Activated T-helper 1 cell treated with anti-CD3 and anti-CD28 coated beads, Interleukin-12 subunit alpha, Interleukin-12 subunit beta, Interleukin-2, Interleukin-4 antibody, amounts not matched to agents 30 ng/mL and 10 ng/mL and 1 ng/mL, durations not matched to agents 14 hours and 24 hours and 36 hours (primary cell): ENCODE results near the gene FRMD4A. TPM values are rescaled to one million over a fixed set of nuclear protein-coding genes. Genes with fewer than 3 reads are reported as not detected.
"Not testable (repeated sequence)": the region's sequence is repeated elsewhere in the genome, so short reads cannot be mapped to it uniquely, and the experiment has no call there.

ENCODE experiments used
- DNase-seq: peaks from one replicate; pipeline ENCODE4 v3.0.0; 2021; ENCODE audit warnings: low spot score
- H3K27ac Mint-ChIP-seq: one replicate; pipeline ENCODE4 v1.8.0; 2021; ENCODE audit warnings: mild to moderate bottlenecking, mixed read lengths
- H3K27me3 Mint-ChIP-seq: one replicate; pipeline ENCODE4 v1.8.0; 2022; ENCODE audit warnings: mild to moderate bottlenecking, moderate library complexity, mixed read lengths; ENCODE audit not compliant: insufficient read depth
- H3K36me3 Mint-ChIP-seq: one replicate; pipeline ENCODE4 v1.8.0; 2021; ENCODE audit warnings: low read depth, mixed read lengths
- H3K4me1 Mint-ChIP-seq: one replicate; pipeline ENCODE4 v1.8.0; 2021; ENCODE audit warnings: low read depth, mixed read lengths
- H3K4me3 Mint-ChIP-seq: one replicate; pipeline ENCODE4 v1.8.0; 2021; ENCODE audit warnings: mild to moderate bottlenecking, moderate library complexity, mixed read lengths
- H3K9me3 Mint-ChIP-seq: one replicate; pipeline ENCODE4 v1.8.0; 2021; ENCODE audit warnings: mixed read lengths
- intact Hi-C: fragments of 100-400 bp; cut with micrococcal nuclease; formaldehyde crosslinking; loops from one replicate; pipeline ENCODE4 v1.15.1; 2024
- total RNA-seq: library from RNA; stranded (reverse); gene quantifications from 2 replicates; pipeline ENCODE4 v1.2.3, GENCODE V29; 2022

Gene FRMD4A
- total RNA-seq, 1 donor from 2014 or later: 0.31 TPM

GRCh38 chr10:13779748-13780147, 551.0 kb downstream of the FRMD4A start:
- no peak overlapping the region for H3K27ac Mint-ChIP-seq
- intact Hi-C loops: loop anchor here (10.0 kb wide), 2 partner anchors 885 to 1065 kb away; no protein-coding TSS in a partner anchor
- peaks cover 14% of the 10 kb centered on the region for H3K4me1 Mint-ChIP-seq
- H3K9me3 Mint-ChIP-seq: no peaks in the 10 kb centered on the region
- no peak for DNase-seq
- no peak overlapping the region for H3K4me3 Mint-ChIP-seq
- peaks cover 13% of the 10 kb centered on the region for H3K27me3 Mint-ChIP-seq
- no peaks in the 10 kb centered on the region for H3K36me3 Mint-ChIP-seq

DNA sequence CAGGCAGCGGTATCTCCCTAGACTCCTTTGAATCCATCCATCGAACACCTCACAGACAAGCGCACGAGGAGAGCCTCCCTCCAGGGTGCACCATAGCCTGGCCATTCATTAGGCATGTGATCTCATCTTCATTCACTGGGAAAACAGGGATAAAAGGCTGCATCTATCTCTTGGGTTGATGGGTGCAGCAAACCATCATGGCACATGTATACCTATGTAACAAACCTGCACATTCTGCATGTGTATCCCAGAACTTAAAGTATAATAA, 552.1 kb downstream of the FRMD4A start:
- H3K27me3 Mint-ChIP-seq: peaks cover 14% of the 10 kb centered on the region
- not testable (repeated sequence) for H3K9me3 Mint-ChIP-seq, H3K4me1 Mint-ChIP-seq, H3K36me3 Mint-ChIP-seq, DNase-seq, H3K27ac Mint-ChIP-seq, H3K4me3 Mint-ChIP-seq
- intact Hi-C loops: loop anchor here (1.0 kb wide), 3 partner anchors 118 to 406 kb away; partner anchors contain the start of gene PRPF18

GRCh38 chr10:13776861-13777311, 553.8 kb downstream of the FRMD4A start:
- intact Hi-C loops: no loop called here
- Mint-ChIP-seq H3K9me3 (no peaks in the 10 kb centered on the region), H3K36me3 (no peaks in the 10 kb centered on the region), H3K4me3 (no peak overlapping the region), H3K27ac (no peak overlapping the region), H3K27me3 (peaks cover 17% of the 10 kb centered on the region), H3K4me1 (peaks cover 7% of the 10 kb centered on the region)
- DNase-seq: no peak

- Mint-ChIP-seq H3K4me1 (peaks cover 7% of the 10 kb centered on the region), H3K27me3 (peaks cover 20% of the 10 kb centered on the region), H3K9me3 (no peaks in the 10 kb centered on the region), H3K36me3 (no peaks in the 10 kb centered on the region), H3K4me3 (no peak overlapping the region), H3K27ac (no peak overlapping the region)
- intact Hi-C loops: no loop called here
- no peak for DNase-seq
Measured at GRCh38 chr10:13775786-13776775, 554.6 kb downstream of the FRMD4A start.

- Mint-ChIP-seq H3K4me1 (peaks cover 7% of the 10 kb centered on the region), H3K36me3 (no peaks in the 10 kb centered on the region), H3K27me3 (peaks cover 13% of the 10 kb centered on the region), H3K9me3 (no peaks in the 10 kb centered on the region), H3K27ac (no peak overlapping the region), H3K4me3 (no peak overlapping the region)
- intact Hi-C loops: no loop called here
- no peak for DNase-seq
Measured at GRCh38 chr10:13774303-13774893, 556.3 kb downstream of the FRMD4A start.

DNA sequence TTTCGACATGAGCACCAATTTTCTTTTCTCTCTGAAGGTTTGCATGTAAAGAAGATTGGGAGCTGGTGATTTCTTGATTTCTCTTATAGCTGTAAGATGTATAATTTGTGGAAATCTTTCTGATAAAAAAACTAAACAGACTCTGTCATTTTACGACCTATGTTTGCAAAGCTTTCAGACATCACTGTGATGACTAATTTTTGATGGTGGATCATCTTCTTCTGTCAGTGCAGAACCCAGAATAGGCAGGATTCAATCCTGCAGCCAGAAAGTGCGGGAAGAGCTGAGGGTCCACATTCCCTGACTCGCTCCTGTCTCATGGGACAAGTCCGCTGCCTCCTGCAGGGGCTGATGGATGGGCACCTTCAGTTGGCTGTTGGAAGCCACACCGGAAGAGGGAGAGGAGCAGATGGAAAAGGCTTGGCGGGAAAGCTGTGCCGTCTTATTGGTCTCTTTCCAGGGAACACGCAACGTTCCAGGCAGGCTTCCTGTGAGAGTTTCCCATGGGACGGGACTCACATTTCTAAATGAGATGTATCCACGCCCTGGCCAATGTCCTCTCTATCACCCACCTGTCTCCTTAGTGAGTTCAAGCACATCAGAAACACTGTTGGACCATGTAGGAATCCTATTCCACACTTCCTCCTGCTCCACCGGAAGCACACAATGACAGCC, 557.1 kb downstream of the FRMD4A start:
- no peak for DNase-seq

DNA sequence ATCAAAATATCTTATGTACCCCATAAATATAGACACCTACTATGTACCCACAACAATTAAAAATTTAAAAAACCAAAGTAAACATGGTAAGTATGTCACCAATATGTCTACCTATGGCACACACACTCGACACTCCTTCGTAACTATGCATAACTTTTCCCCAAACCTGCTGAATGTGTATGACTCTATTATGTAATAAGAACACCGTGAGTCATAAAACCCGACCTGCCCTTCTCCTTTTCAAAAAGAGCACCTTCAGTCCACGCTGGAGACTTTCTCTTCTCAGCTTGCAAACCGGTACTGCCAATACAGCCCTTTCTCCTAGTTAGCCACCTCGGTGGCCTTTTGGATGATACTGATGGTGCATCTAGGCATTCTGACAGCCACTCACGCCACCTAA, 557.7 kb downstream of the FRMD4A start:
- no peak overlapping the region for H3K27ac Mint-ChIP-seq
- H3K4me3 Mint-ChIP-seq: no peak overlapping the region
- no peak for DNase-seq
- H3K9me3 Mint-ChIP-seq: no peaks in the 10 kb centered on the region
- H3K27me3 Mint-ChIP-seq: peaks cover 13% of the 10 kb centered on the region
- peaks cover under 1% of the 10 kb centered on the region for H3K4me1 Mint-ChIP-seq
- H3K36me3 Mint-ChIP-seq: no peaks in the 10 kb centered on the region
- intact Hi-C loops: no loop called here

More for the DNA sequence above, 557.1 kb downstream of the FRMD4A start:
- Mint-ChIP-seq H3K4me1 (peaks cover 6% of the 10 kb centered on the region), H3K36me3 (no peaks in the 10 kb centered on the region), H3K4me3 (no peak overlapping the region), H3K9me3 (no peaks in the 10 kb centered on the region), H3K27ac (no peak overlapping the region), H3K27me3 (peaks cover 13% of the 10 kb centered on the region)
- intact Hi-C loops: no loop called here

DNA sequence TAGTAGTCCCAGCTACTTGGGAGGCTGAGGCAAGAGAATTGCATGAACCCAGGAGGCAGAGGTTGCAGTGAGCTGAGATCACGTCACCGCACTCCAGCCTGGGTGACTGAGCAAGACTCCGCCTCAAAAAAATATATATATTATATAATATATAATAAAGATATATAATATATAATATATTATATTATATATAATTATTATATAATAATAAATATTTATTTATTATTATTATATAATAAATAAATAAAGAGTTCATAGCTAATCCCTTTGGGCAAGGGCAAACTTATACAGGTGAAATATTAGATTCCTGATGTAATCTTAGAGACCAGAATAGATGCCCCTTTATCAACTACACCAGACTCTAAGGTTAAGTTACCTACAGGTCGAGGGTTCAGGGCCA, 558.7 kb downstream of the FRMD4A start:
- Mint-ChIP-seq H3K4me1 (no peaks in the 10 kb centered on the region), H3K4me3 (no peak overlapping the region), H3K36me3 (no peaks in the 10 kb centered on the region), H3K27ac (no peak overlapping the region), H3K27me3 (peaks cover 14% of the 10 kb centered on the region), H3K9me3 (no peaks in the 10 kb centered on the region)
- intact Hi-C loops: no loop called here
- no peak for DNase-seq

DNA sequence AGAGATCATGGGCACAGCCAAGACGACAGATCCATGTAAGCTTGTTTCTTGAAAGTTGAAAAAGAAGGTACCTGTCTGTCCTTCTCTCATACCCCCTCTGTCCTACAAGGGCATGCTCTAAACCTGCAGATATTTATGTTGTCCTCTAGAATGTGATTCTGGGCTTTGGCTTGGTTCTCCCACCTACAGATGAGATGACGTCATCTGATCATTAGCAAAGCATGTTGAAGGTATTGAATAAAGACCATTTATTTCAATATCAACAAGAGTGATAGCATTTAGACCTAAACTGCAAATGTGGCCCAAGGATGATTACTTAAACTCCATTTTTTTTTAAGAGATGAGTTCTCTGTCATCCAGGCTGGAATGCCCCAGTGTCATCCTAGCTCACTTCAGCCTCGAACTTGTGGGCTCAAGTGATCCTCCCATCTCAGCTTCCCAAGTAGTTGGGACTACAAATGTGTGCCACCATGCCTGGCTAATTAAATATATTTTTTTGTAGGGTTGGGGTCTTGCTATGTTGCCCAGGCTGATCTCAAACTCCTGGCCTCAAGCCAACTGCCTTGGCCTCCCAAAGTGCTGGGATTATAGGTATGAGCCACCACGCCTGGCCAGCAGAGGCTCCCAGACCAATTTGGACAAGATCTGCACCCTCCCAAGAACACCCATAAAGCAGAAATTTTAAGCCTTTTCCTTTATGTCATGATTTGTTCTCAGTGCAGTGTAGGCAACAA, 559.8 kb downstream of the FRMD4A start:
- no peak overlapping the region for H3K27ac Mint-ChIP-seq

GRCh38 chr10:13769946-13770345, 560.8 kb downstream of the FRMD4A start:
- no peak for DNase-seq
- no peak overlapping the region for H3K27ac Mint-ChIP-seq
- H3K4me1 Mint-ChIP-seq: no peaks in the 10 kb centered on the region
- H3K9me3 Mint-ChIP-seq: no peaks in the 10 kb centered on the region
- no peak overlapping the region for H3K4me3 Mint-ChIP-seq
- H3K36me3 Mint-ChIP-seq: no peaks in the 10 kb centered on the region
- peaks cover 10% of the 10 kb centered on the region for H3K27me3 Mint-ChIP-seq
- intact Hi-C loops: no loop called here

More for the DNA sequence above, 559.8 kb downstream of the FRMD4A start:
- H3K4me1 Mint-ChIP-seq: no peaks in the 10 kb centered on the region
- no peaks in the 10 kb centered on the region for H3K9me3 Mint-ChIP-seq
- no peak overlapping the region for H3K4me3 Mint-ChIP-seq
- no peak for DNase-seq
- intact Hi-C loops: no loop called here
- peaks cover 13% of the 10 kb centered on the region for H3K27me3 Mint-ChIP-seq
- H3K36me3 Mint-ChIP-seq: no peaks in the 10 kb centered on the region

- Mint-ChIP-seq H3K9me3 (no peaks in the 10 kb centered on the region), H3K27ac (no peak overlapping the region), H3K36me3 (no peaks in the 10 kb centered on the region), H3K27me3 (peaks cover 7% of the 10 kb centered on the region), H3K4me1 (no peaks in the 10 kb centered on the region), H3K4me3 (no peak overlapping the region)
- DNase-seq: no peak
- intact Hi-C loops: no loop called here
Measured at GRCh38 chr10:13767676-13768178, 563.0 kb downstream of the FRMD4A start.

GRCh38 chr10:13767148-13767547, 563.6 kb downstream of the FRMD4A start:
- H3K4me1 Mint-ChIP-seq, intact Hi-C loops, H3K36me3 Mint-ChIP-seq, H3K27me3 Mint-ChIP-seq, DNase-seq, H3K9me3 Mint-ChIP-seq, H3K27ac Mint-ChIP-seq, H3K4me3 Mint-ChIP-seq: not testable (repeated sequence)
